K562 (cell line): ENCODE results near the gene FGF14.

Source experiments
- BCLAF1 ChIP-seq, 2 experiments: fragments of 450-650 bp in 1 of 2; IDR thresholded peaks; 2 replicates each; pipeline ENCODE4 v1.6.1; 2011 to 2017; ENCODE audit warnings: low read depth in 2 of 2, antibody characterized with exemption in 1 of 2, borderline replicate concordance in 1 of 2, low read length in 1 of 2, mild to moderate bottlenecking in 1 of 2, mixed read lengths in 1 of 2; ENCODE audit not compliant: control insufficient read depth in 1 of 2
- GABPB1 ChIP-seq: sonication (generic); formaldehyde crosslinking; IDR thresholded peaks from 2 replicates; pipeline ENCODE4 v1.8.0; 2022; ENCODE audit warnings: mild to moderate bottlenecking, missing genetic modification reagents
- NCOA2 ChIP-seq, 2 experiments: fragments of 450-650 bp; IDR thresholded peaks; 2 replicates each; pipeline ENCODE4 v1.6.1; 2018; ENCODE audit warnings: mild to moderate bottlenecking in 2 of 2, moderate library complexity in 1 of 2; ENCODE audit not compliant: partially characterized antibody in 2 of 2
- PTTG1 ChIP-seq: fragments of 450-650 bp; IDR thresholded peaks from 2 replicates; pipeline ENCODE4 v1.6.1; 2016; ENCODE audit warnings: low read depth, mild to moderate bottlenecking, missing genetic modification characterization, missing compliant biosample characterization
- SMAD3 ChIP-seq: fragments of 450-650 bp; formaldehyde crosslinking; conservative IDR thresholded peaks from 2 replicates; pipeline ENCODE4 v1.4.0; 2020; ENCODE audit warnings: mild to moderate bottlenecking
- SMARCE1 ChIP-seq: fragments of 450-650 bp; IDR thresholded peaks from 2 replicates; pipeline ENCODE4 v1.7.1; 2016; ENCODE audit warnings: mild to moderate bottlenecking
- ZFP36 ChIP-seq: fragments of 150-350 bp; IDR thresholded peaks from 2 replicates; pipeline ENCODE4 v1.6.1; 2018; ENCODE audit warnings: low read length, low read depth; ENCODE audit not compliant: partially characterized antibody
- ZNF124 ChIP-seq: sonication (generic); formaldehyde crosslinking; IDR thresholded peaks from 2 replicates; pipeline ENCODE4 v1.8.1; 2022; ENCODE audit warnings: missing genetic modification reagents
- ZNF280B ChIP-seq: fragments of 250-450 bp; sonication (Bioruptor Pico); IDR thresholded peaks from 2 replicates; pipeline ENCODE4 v1.5.1; 2021; ENCODE audit warnings: mild to moderate bottlenecking
- ZNF431 ChIP-seq: sonication (generic); formaldehyde crosslinking; IDR thresholded peaks from 2 replicates; pipeline ENCODE4 v1.8.0; 2022; ENCODE audit warnings: mild to moderate bottlenecking, missing genetic modification reagents
- TF ChIP-seq, protein P1 (sequence below), 3 experiments: IDR thresholded peaks in 2 of 3; conservative IDR thresholded peaks in 1 of 3; 2 replicates each; pipeline ENCODE4 v1.5.1; 2011 to 2012; ENCODE audit warnings: low read length in 3 of 3, mild to moderate bottlenecking in 3 of 3, control low read depth in 2 of 3, improper control_type of control experiment in 1 of 3, inconsistent platforms in 1 of 3, low read depth in 1 of 3, mixed read lengths in 1 of 3, moderate library complexity in 1 of 3; ENCODE audit not compliant: insufficient read depth in 2 of 3
- TF ChIP-seq, protein P2 (sequence below): sonication (generic); formaldehyde crosslinking; IDR thresholded peaks from 2 replicates; pipeline ENCODE4 v1.8.1; 2022; ENCODE audit warnings: missing genetic modification reagents
- TF ChIP-seq, protein P3 (sequence below): fragments of 450-650 bp; IDR thresholded peaks from 2 replicates; pipeline ENCODE4 v1.7.0; 2016; ENCODE audit warnings: borderline replicate concordance
- TF ChIP-seq, protein P4 (sequence below): sonication (generic); formaldehyde crosslinking; IDR thresholded peaks from 2 replicates; pipeline ENCODE4 v1.8.0; 2023; ENCODE audit warnings: missing genetic modification reagents, mild to moderate bottlenecking, borderline replicate concordance

GRCh38 chr13:102198418-102199311 is 203.2 kb downstream of the FGF14 start:
- TF ChIP-seq SMARCE1 (no peak), GABPB1 (CRISPR knock-in tag) (no peak), ZNF431 (CRISPR knock-in tag) (no peak), ZNF124 (CRISPR knock-in tag) (no peak), ZNF280B (CRISPR knock-in tag) (no peak), NCOA2 (IDR thresholded peaks at IDR 0.05; ENCODE audit: partially characterized antibody in 2 of 2) (no peak), SMAD3 (CRISPR knock-in tag) (no peak), PTTG1 (tag) (no peak), ZFP36 (no peak), BCLAF1 (IDR thresholded peaks at IDR 0.05; ENCODE audit: borderline replicate concordance in 1 of 2, control insufficient read depth in 1 of 2, low read depth in 2 of 2, low read length in 1 of 2) (no peak)
- TF ChIP-seq, protein P1, sequence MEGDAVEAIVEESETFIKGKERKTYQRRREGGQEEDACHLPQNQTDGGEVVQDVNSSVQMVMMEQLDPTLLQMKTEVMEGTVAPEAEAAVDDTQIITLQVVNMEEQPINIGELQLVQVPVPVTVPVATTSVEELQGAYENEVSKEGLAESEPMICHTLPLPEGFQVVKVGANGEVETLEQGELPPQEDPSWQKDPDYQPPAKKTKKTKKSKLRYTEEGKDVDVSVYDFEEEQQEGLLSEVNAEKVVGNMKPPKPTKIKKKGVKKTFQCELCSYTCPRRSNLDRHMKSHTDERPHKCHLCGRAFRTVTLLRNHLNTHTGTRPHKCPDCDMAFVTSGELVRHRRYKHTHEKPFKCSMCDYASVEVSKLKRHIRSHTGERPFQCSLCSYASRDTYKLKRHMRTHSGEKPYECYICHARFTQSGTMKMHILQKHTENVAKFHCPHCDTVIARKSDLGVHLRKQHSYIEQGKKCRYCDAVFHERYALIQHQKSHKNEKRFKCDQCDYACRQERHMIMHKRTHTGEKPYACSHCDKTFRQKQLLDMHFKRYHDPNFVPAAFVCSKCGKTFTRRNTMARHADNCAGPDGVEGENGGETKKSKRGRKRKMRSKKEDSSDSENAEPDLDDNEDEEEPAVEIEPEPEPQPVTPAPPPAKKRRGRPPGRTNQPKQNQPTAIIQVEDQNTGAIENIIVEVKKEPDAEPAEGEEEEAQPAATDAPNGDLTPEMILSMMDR (IDR thresholded peaks at IDR 0.05 in 2 of 3, conservative IDR thresholded peaks at IDR 0.05 in 1 of 3; ENCODE audit: insufficient read depth in 2 of 3, low read depth in 1 of 3, low read length in 3 of 3), result no peak
- TF ChIP-seq, protein P2, sequence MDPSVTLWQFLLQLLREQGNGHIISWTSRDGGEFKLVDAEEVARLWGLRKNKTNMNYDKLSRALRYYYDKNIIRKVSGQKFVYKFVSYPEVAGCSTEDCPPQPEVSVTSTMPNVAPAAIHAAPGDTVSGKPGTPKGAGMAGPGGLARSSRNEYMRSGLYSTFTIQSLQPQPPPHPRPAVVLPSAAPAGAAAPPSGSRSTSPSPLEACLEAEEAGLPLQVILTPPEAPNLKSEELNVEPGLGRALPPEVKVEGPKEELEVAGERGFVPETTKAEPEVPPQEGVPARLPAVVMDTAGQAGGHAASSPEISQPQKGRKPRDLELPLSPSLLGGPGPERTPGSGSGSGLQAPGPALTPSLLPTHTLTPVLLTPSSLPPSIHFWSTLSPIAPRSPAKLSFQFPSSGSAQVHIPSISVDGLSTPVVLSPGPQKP, result no peak
- TF ChIP-seq, protein P3, sequence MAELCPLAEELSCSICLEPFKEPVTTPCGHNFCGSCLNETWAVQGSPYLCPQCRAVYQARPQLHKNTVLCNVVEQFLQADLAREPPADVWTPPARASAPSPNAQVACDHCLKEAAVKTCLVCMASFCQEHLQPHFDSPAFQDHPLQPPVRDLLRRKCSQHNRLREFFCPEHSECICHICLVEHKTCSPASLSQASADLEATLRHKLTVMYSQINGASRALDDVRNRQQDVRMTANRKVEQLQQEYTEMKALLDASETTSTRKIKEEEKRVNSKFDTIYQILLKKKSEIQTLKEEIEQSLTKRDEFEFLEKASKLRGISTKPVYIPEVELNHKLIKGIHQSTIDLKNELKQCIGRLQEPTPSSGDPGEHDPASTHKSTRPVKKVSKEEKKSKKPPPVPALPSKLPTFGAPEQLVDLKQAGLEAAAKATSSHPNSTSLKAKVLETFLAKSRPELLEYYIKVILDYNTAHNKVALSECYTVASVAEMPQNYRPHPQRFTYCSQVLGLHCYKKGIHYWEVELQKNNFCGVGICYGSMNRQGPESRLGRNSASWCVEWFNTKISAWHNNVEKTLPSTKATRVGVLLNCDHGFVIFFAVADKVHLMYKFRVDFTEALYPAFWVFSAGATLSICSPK, result no peak
- TF ChIP-seq, protein P4, sequence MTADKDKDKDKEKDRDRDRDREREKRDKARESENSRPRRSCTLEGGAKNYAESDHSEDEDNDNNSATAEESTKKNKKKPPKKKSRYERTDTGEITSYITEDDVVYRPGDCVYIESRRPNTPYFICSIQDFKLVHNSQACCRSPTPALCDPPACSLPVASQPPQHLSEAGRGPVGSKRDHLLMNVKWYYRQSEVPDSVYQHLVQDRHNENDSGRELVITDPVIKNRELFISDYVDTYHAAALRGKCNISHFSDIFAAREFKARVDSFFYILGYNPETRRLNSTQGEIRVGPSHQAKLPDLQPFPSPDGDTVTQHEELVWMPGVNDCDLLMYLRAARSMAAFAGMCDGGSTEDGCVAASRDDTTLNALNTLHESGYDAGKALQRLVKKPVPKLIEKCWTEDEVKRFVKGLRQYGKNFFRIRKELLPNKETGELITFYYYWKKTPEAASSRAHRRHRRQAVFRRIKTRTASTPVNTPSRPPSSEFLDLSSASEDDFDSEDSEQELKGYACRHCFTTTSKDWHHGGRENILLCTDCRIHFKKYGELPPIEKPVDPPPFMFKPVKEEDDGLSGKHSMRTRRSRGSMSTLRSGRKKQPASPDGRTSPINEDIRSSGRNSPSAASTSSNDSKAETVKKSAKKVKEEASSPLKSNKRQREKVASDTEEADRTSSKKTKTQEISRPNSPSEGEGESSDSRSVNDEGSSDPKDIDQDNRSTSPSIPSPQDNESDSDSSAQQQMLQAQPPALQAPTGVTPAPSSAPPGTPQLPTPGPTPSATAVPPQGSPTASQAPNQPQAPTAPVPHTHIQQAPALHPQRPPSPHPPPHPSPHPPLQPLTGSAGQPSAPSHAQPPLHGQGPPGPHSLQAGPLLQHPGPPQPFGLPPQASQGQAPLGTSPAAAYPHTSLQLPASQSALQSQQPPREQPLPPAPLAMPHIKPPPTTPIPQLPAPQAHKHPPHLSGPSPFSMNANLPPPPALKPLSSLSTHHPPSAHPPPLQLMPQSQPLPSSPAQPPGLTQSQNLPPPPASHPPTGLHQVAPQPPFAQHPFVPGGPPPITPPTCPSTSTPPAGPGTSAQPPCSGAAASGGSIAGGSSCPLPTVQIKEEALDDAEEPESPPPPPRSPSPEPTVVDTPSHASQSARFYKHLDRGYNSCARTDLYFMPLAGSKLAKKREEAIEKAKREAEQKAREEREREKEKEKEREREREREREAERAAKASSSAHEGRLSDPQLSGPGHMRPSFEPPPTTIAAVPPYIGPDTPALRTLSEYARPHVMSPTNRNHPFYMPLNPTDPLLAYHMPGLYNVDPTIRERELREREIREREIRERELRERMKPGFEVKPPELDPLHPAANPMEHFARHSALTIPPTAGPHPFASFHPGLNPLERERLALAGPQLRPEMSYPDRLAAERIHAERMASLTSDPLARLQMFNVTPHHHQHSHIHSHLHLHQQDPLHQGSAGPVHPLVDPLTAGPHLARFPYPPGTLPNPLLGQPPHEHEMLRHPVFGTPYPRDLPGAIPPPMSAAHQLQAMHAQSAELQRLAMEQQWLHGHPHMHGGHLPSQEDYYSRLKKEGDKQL (CRISPR knock-in tag), result no peak
